ENCODE measurements around the gene ZDHHC9. TPM values are rescaled to one million over a fixed set of nuclear protein-coding genes. Genes with fewer than 3 reads are reported as not detected.

Gene ZDHHC9
- total and polyA plus RNA-seq, 3 donors from 2014 or later = 6.9 to 9.4 (median 7.3) TPM

GRCh38 chrX:129808829-129809796 lies 34.6 kb downstream of the ZDHHC9 start:
- no peaks in the 10 kb centered on the region for H3K27me3 ChIP-seq
- TF ChIP-seq POLR2A (IDR thresholded peaks at IDR 0.05) = no peak
- H3K36me3 ChIP-seq (ENCODE audit: low read depth, missing control alignments) = no peaks in the 10 kb centered on the region
- no peaks in the 10 kb centered on the region for H3K9me3 ChIP-seq
- DNase-seq = no peak
- no peak overlapping the region for H3K27ac ChIP-seq
- H3K4me1 ChIP-seq = no peaks in the 10 kb centered on the region
- intact Hi-C loops (cut with DNase I; ENCODE audit: low total_unique reads) = no loop called here
- 93 to 96% methylated on average over 5 to 7 of the region's 7 CpGs for WGBS, 2 donors
- H3K4me3 ChIP-seq = no peak overlapping the region

- Histone ChIP-seq H3K27ac (no peak overlapping the region), H3K36me3 (ENCODE audit: low read depth, missing control alignments) (no peaks in the 10 kb centered on the region), H3K4me3 (no peak overlapping the region)
Measured at GRCh38 chrX:129808158-129808828, 35.4 kb downstream of the ZDHHC9 start.

GRCh38 chrX:129804806-129805205 lies 38.9 kb downstream of the ZDHHC9 start:
- intact Hi-C loops (cut with DNase I; ENCODE audit: low total_unique reads) = no loop called here
- Histone ChIP-seq H3K27ac (no peak overlapping the region), H3K4me1 (no peaks in the 10 kb centered on the region), H3K4me3 (no peak overlapping the region), H3K36me3 (ENCODE audit: low read depth, missing control alignments) (no peaks in the 10 kb centered on the region), H3K27me3 (no peaks in the 10 kb centered on the region), H3K9me3 (no peaks in the 10 kb centered on the region)
- no peak for DNase-seq
- TF ChIP-seq CTCF (IDR thresholded peaks at IDR 0.05) (no peak), POLR2A (IDR thresholded peaks at IDR 0.05) (no peak)
- WGBS, 2 donors = 70 to 80% methylated on average over 1 to 4 of the region's 4 CpGs

More at GRCh38 chrX:129808158-129808828, 35.4 kb downstream of the ZDHHC9 start:
- no peak for DNase-seq
- TF ChIP-seq POLR2A (IDR thresholded peaks at IDR 0.05) (no peak), CTCF (IDR thresholded peaks at IDR 0.05) (no peak)
- H3K9me3 ChIP-seq = no peaks in the 10 kb centered on the region
- H3K4me1 ChIP-seq = no peaks in the 10 kb centered on the region
- intact Hi-C loops (cut with DNase I; ENCODE audit: low total_unique reads) = no loop called here
- H3K27me3 ChIP-seq = no peaks in the 10 kb centered on the region
- WGBS, 2 donors = 81 to 85% methylated on average over 2 of the region's 2 CpGs

GRCh38 chrX:129802863-129803262 lies 40.8 kb downstream of the ZDHHC9 start:
- no peaks in the 10 kb centered on the region for H3K27me3 ChIP-seq
- no peaks in the 10 kb centered on the region for H3K9me3 ChIP-seq
- no peaks in the 10 kb centered on the region for H3K36me3 ChIP-seq (ENCODE audit: low read depth, missing control alignments)
- intact Hi-C loops (cut with DNase I; ENCODE audit: low total_unique reads) = no loop called here
- WGBS, 2 donors = 32 to 44% methylated on average over 1 of the region's 1 CpG
- no peak overlapping the region for H3K27ac ChIP-seq
- no peaks in the 10 kb centered on the region for H3K4me1 ChIP-seq
- no peak for TF ChIP-seq CTCF (IDR thresholded peaks at IDR 0.05)
- no peak for TF ChIP-seq POLR2A (IDR thresholded peaks at IDR 0.05)
- H3K4me3 ChIP-seq = no peak overlapping the region
- no peak for DNase-seq

- Histone ChIP-seq H3K4me1 (no peaks in the 10 kb centered on the region), H3K9me3 (no peaks in the 10 kb centered on the region), H3K36me3 (ENCODE audit: low read depth, missing control alignments) (no peaks in the 10 kb centered on the region), H3K27me3 (no peaks in the 10 kb centered on the region), H3K4me3 (no peak overlapping the region), H3K27ac (no peak overlapping the region)
- 72 to 80% methylated on average over 4 of the region's 4 CpGs for WGBS, 2 donors
- TF ChIP-seq CTCF (IDR thresholded peaks at IDR 0.05) (no peak), POLR2A (IDR thresholded peaks at IDR 0.05) (no peak)
- DNase-seq = no peak
- intact Hi-C loops (cut with DNase I; ENCODE audit: low total_unique reads) = no loop called here
Measured at GRCh38 chrX:129800186-129800585, 43.5 kb downstream of the ZDHHC9 start.
